ENCODE data around the gene CTPS2.
"Not testable (repeated sequence)": the region's sequence is repeated elsewhere in the genome, so short reads cannot be mapped to it uniquely, and the experiment has no call there.

Gene CTPS2

GRCh38 chrX:16604337-16604736 lies 108.1 kb downstream of the CTPS2 start:
- H3K4me1 Mint-ChIP-seq, result no peaks in the 10 kb centered on the region
- TF ChIP-seq CTCF (IDR thresholded peaks at IDR 0.05; ENCODE audit: unreplicated experiment in 3 of 3), result no peak
- no peak overlapping the region for H3K4me3 Mint-ChIP-seq
- no peaks in the 10 kb centered on the region for H3K27me3 Mint-ChIP-seq (ENCODE audit: low read depth)
- no peaks in the 10 kb centered on the region for H3K9me3 Mint-ChIP-seq
- H3K27ac Mint-ChIP-seq, result peak overlapping the region in 1 of 3 experiments; percentile 28
- H3K36me3 Mint-ChIP-seq (ENCODE audit: low read depth), result peaks cover 80% of the 10 kb centered on the region

GRCh38 chrX:16603822-16604221 lies 108.6 kb downstream of the CTPS2 start:
- H3K9me3 Mint-ChIP-seq, result peaks cover 3% of the 10 kb centered on the region
- peak overlapping the region in 2 of 3 experiments; percentile 28 to 41 for H3K27ac Mint-ChIP-seq
- no peaks in the 10 kb centered on the region for H3K4me1 Mint-ChIP-seq
- no peaks in the 10 kb centered on the region for H3K27me3 Mint-ChIP-seq (ENCODE audit: low read depth)
- H3K36me3 Mint-ChIP-seq (ENCODE audit: low read depth), result peaks cover 80% of the 10 kb centered on the region
- no peak for TF ChIP-seq CTCF (IDR thresholded peaks at IDR 0.05; ENCODE audit: unreplicated experiment in 3 of 3)
- no peak overlapping the region for H3K4me3 Mint-ChIP-seq

GRCh38 chrX:16603235-16603634 lies 109.2 kb downstream of the CTPS2 start:
- Mint-ChIP-seq H3K27ac (peak overlapping the region in 1 of 3 experiments; percentile 28), H3K36me3 (ENCODE audit: low read depth) (peaks cover 77% of the 10 kb centered on the region)
- H3K4me3 Mint-ChIP-seq; H3K9me3 Mint-ChIP-seq; H3K4me1 Mint-ChIP-seq; H3K27me3 Mint-ChIP-seq (ENCODE audit: low read depth): not testable (repeated sequence)

- H3K9me3 Mint-ChIP-seq, result peaks cover 6% of the 10 kb centered on the region
- no peaks in the 10 kb centered on the region for H3K27me3 Mint-ChIP-seq (ENCODE audit: low read depth)
- no peak overlapping the region for H3K27ac Mint-ChIP-seq
- no peak overlapping the region for H3K4me3 Mint-ChIP-seq
- H3K4me1 Mint-ChIP-seq, result no peaks in the 10 kb centered on the region
- H3K36me3 Mint-ChIP-seq (ENCODE audit: low read depth), result peaks cover 79% of the 10 kb centered on the region
- no peak for TF ChIP-seq CTCF (IDR thresholded peaks at IDR 0.05; ENCODE audit: unreplicated experiment in 3 of 3)
Measured at GRCh38 chrX:16601885-16602284, 110.6 kb downstream of the CTPS2 start.

- no peak overlapping the region for H3K4me3 Mint-ChIP-seq
- TF ChIP-seq CTCF (IDR thresholded peaks at IDR 0.05; ENCODE audit: unreplicated experiment in 3 of 3), result no peak
- H3K9me3 Mint-ChIP-seq, result peaks cover 17% of the 10 kb centered on the region
- H3K4me1 Mint-ChIP-seq, result no peaks in the 10 kb centered on the region
- no peak overlapping the region for H3K27ac Mint-ChIP-seq
- peaks cover 76% of the 10 kb centered on the region for H3K36me3 Mint-ChIP-seq (ENCODE audit: low read depth)
- H3K27me3 Mint-ChIP-seq (ENCODE audit: low read depth), result no peaks in the 10 kb centered on the region
Measured at GRCh38 chrX:16594490-16594889, 118.0 kb downstream of the CTPS2 start.

- H3K27me3 Mint-ChIP-seq (ENCODE audit: low read depth), result no peaks in the 10 kb centered on the region
- no peak overlapping the region for H3K4me3 Mint-ChIP-seq
- H3K27ac Mint-ChIP-seq, result no peak overlapping the region
- H3K9me3 Mint-ChIP-seq, result peaks cover 14% of the 10 kb centered on the region
- H3K36me3 Mint-ChIP-seq (ENCODE audit: low read depth), result peaks cover 78% of the 10 kb centered on the region
- no peaks in the 10 kb centered on the region for H3K4me1 Mint-ChIP-seq
- no peak for TF ChIP-seq CTCF (IDR thresholded peaks at IDR 0.05; ENCODE audit: unreplicated experiment in 3 of 3)
Measured at GRCh38 chrX:16593801-16594200, 118.7 kb downstream of the CTPS2 start.

Measured in nephron (organoid).